T-helper 9 cell (primary cell): ENCODE data around the gene NFKB1.
"Not testable (repeated sequence)": the region's sequence is repeated elsewhere in the genome, so short reads cannot be mapped to it uniquely, and the experiment has no call there.

Experiments
- DNase-seq: peaks from one replicate; pipeline ENCODE4 v3.0.0-alpha.2; 2020

Gene NFKB1

DNA sequence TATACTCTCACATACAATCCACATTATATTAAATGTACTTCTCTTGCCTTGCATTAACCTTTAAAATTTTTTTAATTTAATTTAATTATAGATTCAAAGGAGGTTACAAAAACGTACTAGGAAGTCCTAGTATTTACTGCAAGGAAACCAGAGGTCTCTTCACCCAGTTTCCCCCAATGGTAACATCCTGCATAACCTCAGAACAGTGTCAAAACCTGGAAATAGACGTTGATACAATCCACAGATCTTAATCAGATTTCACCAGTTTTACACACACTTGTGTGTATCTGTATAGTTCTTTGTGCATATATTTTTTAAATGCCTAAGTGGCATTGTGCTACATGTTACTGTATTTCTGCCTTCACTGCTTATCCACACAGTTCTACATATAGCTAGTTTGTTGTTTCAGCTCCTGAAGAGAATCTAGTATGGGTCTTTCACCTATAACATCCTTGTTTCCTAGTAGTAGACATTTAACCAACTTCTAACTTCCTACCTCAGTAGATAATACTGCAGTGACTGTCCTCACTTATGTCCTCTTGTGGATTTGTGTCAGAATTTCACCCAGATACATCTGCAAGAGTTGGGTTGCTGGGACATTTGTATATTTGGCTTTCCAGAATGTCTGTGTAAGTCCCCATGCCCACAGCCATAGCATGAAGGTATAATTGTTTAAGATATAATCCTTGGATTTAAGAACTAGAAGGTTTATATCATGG is 103.2 kb downstream of the NFKB1 start:
- no peak for DNase-seq

DNA sequence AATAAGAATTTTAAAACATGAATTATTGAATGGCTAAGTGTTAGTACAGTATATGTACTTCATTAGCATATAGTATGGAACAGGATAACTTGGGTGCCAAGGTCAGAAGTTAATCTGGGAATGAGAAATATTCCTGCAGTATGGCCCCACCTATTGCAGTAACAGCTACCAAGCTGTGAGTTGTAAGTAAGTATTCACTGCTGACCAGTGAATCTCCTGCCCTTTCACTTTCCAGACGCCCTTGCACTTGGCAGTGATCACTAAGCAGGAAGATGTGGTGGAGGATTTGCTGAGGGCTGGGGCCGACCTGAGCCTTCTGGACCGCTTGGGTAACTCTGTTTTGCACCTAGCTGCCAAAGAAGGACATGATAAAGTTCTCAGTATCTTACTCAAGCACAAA is 105.1 kb downstream of the NFKB1 start:
- DNase-seq = no peak

DNA sequence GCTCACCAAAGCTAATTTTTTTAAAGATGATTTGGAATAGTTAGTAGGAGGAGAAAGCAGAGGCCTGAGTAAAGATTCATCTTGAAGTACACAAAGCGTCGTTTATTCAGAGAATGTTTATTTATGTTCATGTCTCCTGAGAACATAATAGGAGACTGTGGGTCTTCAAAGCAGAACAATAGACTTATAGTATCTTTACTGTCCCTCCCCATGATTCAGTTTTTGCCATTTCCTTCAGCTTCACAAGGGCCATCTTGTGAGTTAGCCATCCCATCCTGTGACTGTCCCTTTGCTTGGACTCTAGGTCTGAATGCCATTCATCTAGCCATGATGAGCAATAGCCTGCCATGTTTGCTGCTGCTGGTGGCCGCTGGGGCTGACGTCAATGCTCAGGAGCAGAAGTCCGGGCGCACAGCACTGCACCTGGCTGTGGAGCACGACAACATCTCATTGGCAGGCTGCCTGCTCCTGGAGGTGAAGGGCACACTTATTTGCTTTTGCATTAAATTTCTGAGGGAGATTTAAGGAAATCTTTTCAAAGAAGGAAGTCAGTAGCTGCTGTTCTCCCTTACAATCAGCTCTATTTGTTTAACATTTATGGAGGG is 105.8 kb downstream of the NFKB1 start:
- no peak for DNase-seq

DNA sequence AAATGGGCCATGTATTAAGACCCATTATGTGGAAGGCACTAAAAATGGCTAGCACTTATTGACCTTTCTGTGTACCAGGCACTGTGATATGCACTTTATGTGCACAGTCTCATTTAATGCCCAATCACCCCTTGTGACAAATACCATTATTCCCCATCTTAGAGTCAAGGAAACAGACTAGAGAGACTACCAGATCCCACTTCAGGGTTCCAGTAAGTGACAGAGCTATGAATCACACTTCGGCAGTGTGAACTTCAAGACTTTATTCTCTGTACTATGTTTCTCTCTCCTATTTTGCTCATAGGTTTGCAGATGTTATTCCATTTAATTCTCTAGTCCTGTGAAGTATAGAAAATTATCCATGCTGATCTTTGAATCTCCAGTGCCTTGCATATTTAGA is 107.0 kb downstream of the NFKB1 start:
- DNase-seq = no peak

DNA sequence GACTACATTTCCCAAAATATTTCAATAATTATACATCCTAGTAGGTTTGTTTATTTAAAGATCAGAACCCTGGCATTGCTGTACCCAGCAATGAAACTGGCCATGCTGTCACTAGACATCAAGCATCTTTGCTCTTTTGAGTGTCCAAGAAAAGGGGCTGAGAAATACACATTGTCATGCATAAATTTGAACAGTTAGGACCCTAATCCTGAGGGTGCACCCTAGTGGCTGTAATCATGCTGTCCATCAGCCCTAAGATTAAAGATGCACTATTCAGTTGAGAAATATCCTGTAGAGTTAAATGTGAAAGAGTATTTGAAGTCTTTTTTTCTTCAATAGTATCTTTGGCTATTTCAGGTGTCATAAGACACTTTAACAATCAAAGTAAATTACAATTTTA is 108.8 kb downstream of the NFKB1 start:
- no peak for DNase-seq

DNA sequence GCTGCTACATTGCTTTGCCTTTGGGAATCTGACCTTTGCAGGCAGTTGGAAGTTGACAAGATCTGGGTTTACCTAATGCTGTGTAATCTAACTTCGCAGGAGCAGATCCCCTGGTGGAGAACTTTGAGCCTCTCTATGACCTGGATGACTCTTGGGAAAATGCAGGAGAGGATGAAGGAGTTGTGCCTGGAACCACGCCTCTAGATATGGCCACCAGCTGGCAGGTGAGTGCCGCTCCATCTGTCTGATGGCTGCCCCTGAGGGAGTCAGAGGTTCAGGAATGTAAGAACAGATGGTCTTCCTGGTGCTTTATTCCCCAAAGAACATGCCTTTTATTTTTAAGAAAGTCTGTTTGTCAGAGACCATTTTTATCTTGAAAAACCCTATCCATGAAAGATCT is 109.3 kb downstream of the NFKB1 start:
- no peak for DNase-seq

DNA sequence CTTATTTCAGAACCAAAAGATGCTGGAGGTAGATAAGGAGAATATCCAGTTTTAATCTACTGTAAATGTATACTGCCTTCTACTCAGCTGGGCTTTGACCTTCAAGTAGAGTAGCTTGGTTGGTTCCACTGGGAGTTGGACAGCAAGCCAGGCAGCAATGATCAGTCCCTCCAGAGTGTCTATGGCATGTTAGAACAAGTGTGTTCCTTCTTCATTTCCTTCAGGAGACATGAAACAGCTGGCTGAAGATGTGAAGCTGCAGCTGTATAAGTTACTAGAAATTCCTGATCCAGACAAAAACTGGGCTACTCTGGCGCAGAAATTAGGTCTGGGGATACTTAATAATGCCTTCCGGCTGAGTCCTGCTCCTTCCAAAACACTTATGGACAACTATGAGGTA is 111.1 kb downstream of the NFKB1 start:
- no peak for DNase-seq

DNA sequence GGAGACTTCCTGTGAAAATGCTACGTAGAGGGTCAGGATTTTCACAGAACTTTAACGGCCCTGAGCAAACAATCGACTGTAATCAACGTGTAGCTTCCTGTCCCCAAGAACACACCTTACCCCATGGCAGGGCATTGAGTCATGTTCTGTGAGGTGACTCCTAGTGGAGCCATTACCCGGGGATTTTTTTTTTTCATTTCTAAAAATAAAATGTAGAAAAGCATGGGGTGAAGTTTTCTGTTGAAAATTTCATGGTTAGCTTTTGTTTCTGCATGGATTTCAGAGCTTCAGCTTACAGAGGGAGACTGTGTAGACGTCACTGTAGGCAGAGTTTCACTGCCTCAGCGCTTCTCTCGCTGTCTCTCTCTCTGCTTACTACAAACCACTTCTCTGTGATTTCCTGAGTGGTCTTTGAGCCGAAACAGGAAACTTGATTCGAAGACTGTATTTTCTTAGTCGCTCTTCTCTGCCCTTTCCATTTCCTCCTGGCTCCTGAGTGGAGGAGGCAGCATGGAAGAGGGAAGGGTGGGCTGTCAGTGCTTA is 111.7 kb downstream of the NFKB1 start:
- DNase-seq = no peak

DNA sequence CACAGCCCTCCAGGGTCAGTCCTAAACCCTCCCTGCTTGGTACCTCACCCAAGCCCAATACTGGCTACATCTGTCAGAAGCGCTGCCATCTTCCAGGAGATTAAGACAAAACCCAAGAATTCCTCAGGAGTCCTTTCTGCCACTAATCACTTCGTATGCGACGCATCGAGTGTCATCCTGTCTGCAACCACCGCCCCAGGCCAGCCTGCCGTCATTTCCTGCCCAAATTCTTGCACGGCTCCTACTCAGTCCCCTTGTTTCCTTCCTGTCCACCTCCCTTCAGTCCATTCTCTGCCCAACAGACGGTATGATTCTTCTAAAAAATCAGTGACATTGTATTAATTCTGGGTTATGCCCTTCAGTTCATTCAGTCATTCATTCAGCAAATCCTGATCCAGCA is 113.6 kb downstream of the NFKB1 start:
- peak; percentile 27 for DNase-seq

DNA sequence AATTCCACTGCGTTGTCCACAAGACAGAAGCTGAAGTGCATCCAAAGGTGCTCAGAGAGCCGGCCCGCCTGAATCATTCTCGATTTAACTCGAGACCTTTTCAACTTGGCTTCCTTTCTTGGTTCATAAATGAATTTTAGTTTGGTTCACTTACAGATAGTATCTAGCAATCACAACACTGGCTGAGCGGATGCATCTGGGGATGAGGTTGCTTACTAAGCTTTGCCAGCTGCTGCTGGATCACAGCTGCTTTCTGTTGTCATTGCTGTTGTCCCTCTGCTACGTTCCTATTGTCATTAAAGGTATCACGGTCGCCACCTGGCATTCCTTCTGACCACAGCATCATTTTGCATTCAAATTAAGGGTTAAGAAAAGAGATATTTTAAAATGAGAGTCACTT is 115.5 kb downstream of the NFKB1 start:
- DNase-seq = no peak

DNA sequence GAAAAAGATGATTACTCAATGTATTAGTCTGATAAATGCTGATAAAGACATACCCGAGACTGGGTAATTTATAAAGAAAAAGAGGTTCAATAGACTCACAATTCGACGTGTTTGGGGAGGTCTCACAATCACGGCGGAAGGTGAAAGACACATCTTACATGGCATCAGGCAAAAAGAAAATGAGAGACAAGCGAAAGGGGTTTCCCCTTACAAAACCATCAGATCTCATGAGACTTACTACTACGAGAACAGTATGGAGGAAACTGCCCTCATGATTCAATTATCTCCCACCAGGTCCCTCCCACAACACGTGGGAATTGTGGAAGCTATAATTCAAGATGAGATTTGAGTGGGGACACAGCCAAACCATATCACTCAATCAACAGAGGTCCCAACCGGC is 117.9 kb downstream of the NFKB1 start:
- DNase-seq = not testable (repeated sequence)

DNA sequence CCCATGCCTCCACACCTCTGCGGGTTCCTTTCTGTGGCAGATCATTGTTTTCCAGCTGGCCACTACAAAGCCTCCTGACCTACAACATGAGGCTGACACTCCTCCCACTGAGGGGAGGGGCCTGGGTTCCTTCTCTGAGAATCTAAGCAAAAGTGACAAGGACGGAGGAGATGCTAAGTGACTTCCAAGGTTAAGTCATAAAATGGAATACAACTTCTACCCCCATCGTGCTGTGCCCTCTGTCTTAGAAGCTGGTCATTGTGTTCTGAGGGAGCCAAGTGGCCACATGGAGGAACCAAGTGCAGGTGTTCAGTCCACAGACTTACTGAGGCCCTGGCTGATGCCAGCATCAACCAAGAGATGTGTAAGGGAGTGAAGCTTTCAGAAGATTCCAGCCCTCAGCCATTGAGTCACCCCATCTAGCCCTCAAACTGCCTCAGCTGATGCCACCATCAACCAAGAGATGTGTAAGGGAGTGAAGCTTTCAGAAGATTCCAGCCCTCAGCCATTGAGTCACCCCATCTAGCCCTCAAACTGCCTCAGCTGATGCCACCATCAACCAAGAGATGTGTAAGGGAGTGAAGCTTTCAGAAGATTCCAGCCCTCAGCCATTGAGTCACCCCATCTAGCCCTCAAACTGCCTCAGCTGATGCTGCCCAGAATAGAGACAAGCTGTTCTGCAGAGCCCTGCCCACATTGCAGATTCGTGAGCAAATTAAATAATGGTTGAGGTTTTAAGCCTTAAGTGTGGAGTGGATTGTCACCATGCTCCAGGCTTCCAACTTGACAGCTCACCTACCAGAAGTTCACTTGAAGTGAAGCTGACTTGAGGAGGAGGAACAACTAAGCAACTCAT is 118.8 kb downstream of the NFKB1 start:
- not testable (repeated sequence) for DNase-seq

DNA sequence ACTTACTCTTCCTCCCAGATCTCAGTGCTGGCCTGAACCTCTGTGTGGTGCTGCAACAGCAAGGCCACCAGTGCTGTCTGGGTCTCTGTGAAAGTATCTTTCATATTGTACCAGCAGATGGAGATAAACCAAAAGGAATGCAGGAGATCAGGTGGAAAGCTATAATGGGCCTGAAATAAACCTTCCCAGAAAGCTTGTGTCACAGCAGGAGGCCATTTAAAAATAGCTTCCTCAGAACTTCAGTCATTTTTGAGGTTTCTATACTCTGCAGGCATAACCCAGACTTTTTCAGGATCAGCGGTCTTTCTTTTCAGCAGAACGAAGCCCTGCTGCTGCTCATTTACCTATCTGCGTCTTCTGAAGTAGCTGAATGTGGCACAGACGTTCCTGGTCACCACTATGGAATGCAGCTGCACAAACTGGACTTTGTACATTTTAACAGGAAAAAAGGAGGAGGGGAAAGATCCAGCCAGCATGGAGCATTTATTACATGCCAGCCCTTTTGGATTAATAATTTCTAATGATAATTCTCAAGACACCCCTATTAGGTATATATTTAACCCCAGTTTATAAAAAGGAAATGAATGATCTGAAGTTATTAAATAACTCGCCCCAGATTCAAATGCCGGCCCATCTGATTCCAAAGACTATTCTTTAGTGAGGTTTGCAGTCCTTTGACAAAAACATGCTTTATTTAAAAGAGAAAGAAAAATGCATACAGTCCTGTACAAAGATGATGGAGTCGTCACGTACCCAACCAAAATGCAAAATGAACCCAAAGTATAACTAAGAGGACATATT is 119.7 kb downstream of the NFKB1 start:
- DNase-seq = no peak

DNA sequence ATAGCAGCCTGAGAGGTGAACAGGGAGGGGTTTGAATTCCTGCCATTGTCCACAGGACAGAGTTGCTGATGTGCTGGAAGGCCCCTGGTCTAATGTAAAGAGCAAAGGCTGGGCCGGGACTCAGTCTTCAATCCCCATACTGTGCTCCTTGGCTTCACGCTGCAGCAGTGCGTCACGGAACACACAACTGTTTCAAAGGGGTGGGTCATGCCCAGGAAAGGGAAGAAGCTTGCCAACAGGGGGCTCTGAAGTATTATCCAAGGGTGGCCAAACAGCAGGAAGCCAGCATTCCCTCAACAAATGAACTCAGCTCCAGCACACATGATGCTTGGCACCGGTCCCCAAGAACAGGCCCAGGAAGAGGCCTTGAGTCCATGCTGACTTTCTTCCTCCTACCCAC is 122.5 kb downstream of the NFKB1 start:
- no peak for DNase-seq

DNA sequence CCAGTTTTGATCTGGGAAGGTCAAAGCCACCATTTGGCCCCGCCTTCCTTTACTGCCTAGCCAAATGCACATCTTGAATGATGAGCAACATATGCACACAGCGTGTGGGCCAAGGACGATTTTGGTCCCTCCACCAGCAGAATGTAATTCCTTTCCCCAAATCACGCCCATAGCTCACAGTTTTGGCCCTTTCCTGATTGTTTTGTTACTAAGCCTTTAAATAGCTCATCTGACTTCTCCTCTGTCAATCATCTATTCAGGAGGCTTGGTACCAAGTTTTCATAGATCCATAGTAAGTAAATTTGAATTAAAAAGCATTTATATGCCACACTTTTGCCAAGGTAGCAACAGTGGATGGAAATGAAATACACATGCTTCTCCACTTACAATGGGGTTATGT is 123.3 kb downstream of the NFKB1 start:
- DNase-seq = no peak

DNA sequence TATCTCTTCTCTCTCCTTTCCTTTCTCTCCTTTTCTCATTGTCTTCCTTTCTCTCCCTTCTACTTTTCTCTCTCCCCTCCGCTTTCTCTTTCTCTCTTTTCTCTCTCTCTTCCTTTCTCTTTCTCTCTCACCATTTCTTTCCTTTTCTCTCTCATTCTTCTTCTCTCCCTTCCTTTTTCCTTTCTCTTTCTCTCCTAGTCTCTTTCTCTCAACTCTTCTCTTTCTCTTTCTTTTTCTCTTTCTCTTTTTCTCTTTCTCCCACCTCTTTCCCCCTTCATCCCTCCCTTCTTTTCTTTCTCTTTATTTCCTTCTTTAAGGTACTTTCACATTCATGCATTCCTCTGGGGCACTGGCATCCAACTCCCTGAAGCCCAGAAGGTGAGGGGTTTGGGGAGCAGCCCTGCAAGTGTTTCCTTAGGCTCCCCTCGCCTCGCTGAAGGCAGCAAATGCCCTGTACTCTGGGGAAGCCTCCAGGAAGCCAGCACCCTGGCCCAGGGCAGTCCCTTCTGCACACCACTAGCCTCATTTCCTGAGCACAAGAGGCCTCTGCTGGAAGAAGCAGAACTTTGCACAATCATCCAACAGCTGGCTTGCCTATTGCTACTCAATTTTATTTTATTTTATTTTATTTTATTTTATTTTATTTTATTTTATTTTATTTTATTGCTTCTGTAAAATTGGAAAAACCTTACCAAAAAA is 124.2 kb downstream of the NFKB1 start:
- peak; percentile 45 for DNase-seq

DNA sequence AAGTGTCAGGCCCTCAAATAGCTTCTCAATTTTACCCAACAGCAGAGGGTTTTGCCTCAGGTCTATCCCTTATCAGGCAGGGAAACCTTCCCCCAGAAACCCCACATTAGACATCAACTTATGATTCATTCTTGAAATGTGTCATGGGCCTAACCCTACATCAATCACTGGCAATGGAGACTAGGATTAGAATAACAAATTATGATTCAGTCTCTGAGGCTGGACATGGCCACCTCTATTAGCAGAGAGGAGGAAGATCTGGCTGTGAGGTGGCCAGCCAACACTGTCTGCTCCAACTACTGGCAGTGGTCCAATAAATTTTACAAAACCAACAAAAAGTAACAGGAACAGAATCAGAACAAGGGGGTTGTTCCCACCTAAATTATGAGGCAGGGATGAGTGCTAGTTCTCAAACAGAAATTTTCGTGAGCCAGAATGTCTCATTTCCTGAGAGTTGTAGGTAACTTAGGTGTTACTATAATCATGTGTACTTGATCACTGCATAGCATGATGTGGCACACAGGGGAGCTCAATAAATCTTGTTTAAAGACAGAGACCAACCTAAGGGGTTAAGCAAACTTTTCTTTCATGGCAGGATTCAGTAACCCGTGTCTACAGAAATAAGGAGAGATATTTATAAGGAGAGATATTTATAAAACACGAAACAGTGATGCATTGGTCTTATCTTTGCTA is 126.8 kb downstream of the NFKB1 start:
- DNase-seq = no peak

DNA sequence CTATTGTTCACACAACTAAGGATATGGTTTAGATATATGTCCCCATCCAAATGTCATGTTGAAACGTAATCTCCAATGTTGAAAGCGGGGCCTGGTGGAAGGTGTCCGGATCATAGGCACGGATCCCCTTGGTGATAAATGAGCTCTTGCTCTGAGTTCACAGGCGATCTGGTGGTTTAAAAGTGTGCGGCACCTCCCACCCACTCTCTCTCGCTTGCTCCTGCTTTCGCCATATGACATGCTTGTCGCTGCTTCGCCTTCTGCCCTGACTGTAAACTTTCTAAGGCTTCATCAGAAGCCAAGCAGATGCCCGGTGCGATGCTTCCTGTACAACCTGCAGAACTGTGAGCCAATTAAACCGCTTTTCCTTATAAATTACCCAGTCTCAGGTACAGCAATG is 128.5 kb downstream of the NFKB1 start:
- DNase-seq = no peak

DNA sequence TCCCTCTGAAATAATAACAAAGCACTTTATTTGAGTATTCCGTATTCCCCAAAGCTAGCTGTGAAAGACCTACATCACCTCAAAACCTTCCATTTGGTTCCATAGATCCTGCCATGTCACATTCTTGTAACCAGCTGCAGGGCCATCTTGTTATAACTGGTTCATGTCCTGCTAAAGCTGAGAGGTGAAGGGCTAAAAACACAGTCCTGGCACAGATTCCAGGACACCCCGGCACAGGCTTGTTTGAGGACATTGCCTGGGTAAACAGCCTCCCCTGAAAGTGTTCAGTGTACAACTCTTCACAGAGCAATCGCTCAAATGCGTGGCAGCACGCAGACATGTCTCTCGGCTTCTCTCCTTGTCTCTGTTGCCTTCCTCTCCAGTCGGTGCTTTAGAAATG is 130.5 kb downstream of the NFKB1 start:
- DNase-seq = no peak

DNA sequence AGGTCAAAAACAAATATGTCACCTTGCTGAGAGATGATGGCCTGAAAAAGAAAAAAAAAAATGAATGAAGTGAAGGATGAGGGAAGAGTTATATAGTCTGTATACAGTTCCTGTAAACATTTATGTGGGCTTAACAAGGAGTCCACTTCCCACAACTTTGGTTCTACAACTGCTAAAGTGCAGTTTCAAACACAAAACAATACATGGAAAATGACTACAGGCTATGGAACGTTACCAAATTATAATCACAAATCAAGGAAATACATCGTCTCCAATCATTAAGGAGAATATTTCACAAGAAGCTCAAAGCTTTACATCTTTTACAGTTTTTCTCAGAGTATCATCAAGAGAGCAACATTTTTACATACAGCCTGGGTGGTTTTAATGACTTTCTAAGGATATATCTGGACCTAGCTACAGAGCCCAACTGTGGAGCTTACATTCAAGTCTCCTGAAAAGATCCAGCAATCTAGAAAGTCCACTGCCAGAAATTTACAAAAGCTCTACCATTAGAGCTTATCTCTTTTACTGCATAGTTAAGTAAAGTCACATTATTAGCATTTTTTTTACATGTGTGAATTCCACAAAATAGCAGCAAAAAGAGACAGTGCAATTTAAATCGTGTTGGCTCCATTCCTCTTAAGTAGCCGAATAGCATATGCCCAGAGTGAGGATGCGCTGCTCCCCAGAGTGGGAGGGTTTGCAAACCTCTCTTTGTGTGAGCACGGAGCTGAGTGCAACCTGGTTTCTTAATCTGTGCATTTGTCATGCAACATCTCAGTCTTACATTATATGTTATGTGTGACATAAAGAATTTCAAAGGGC is 131.3 kb downstream of the NFKB1 start:
- DNase-seq = no peak

DNA sequence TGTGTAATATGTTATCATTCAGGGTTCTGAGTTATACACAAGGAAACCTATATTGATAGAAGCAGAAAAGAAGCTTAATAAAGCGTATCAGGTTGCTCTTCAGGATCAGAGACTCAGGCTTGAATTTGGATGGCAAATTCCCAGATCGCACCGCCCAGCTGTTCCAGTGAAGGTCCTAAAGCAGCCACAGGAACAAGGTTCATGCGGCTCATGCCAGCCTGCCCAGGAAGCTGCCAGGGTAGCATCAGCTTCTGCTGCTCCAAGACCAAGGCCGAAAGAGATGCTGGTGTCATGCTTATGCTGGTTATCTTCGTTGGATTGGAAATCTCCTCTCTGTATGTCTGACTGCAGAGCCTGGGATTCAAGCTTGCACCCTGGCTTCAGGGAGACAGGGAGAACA is 131.9 kb downstream of the NFKB1 start:
- no peak for DNase-seq
